ENCODE measurements around the gene USP13.
"Not testable (repeated sequence)": the region's sequence is repeated elsewhere in the genome, so short reads cannot be mapped to it uniquely, and the experiment has no call there.

The USP13 gene

DNA sequence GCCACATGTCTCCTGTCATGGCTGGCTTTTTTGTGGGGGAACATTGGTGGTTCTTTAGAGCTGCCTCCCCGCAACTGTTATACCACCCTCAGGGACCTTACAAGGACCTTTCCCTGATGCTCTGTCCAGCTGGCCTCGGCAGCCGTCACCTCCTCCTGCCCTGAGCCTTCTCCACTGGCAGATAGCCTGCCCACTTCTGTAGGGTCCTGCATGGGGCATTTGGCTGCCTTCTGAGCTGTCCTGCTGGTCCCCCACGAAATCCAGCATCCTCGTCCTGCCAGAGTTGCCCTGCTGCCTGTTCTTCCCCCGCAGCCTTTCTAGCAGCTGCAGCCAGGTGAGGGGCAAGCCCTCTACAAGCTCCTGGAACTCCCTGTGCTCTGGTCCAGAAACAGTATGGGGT, 86.2 kb downstream of the USP13 start:
- no peak for DNase-seq

GRCh38 chr3:179739816-179740594, 87.2 kb downstream of the USP13 start:
- DNase-seq, result no peak

DNA sequence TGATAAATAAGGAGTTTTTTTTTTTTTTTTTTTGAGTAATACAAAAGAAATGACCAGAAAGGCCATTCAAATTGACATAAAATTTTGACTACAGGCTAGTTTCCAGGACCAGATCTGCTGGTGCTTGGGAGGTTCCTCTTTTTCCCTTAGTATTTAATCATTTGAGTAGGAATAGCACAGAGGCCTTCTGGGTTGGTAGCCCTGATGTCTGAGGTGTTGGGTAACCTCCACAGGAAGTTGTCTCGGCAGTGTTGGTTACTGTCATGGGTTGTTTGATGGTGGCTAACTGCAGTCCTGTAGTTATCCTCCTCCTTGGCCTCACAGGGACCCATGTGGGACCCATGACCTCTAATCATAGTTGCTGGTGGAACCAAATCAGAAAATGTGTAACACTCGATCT, 91.1 kb downstream of the USP13 start:
- no peak for DNase-seq

- DNase-seq, result no peak
Observed at GRCh38 chr3:179744667-179745066, 91.8 kb downstream of the USP13 start.

GRCh38 chr3:179745079-179745478, 92.2 kb downstream of the USP13 start:
- no peak for DNase-seq

DNA sequence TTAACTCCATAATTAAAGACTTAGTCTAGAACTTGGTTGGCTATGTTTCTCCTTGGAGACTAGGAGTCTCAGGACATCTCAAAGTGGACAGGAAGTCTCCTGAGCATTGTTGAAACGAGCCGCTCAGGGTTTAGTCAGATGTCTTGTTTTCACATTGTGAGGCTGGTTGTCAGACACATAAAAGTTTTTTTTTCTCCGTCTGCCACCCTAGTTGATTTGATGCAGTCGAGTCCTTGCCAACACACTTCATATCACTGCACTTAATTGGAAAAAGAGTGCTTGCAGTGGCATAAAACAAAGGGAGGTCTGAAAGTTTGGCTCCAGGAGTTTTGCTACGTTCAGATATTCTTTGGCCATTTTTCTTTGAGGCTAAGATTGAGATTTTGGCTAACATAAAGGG, 92.9 kb downstream of the USP13 start:
- DNase-seq, result no peak

- DNase-seq, result peak; percentile 23
Observed at GRCh38 chr3:179750720-179751328, 98.0 kb downstream of the USP13 start.

- DNase-seq, result no peak
Observed at GRCh38 chr3:179760944-179761343, 108.1 kb downstream of the USP13 start.

GRCh38 chr3:179765396-179765795, 112.6 kb downstream of the USP13 start:
- no peak for DNase-seq

GRCh38 chr3:179766416-179767133, 113.7 kb downstream of the USP13 start:
- no peak for DNase-seq

- DNase-seq, result no peak
Observed at GRCh38 chr3:179768080-179768479, 115.2 kb downstream of the USP13 start.

GRCh38 chr3:179769411-179770247, 116.8 kb downstream of the USP13 start:
- no peak for DNase-seq

DNA sequence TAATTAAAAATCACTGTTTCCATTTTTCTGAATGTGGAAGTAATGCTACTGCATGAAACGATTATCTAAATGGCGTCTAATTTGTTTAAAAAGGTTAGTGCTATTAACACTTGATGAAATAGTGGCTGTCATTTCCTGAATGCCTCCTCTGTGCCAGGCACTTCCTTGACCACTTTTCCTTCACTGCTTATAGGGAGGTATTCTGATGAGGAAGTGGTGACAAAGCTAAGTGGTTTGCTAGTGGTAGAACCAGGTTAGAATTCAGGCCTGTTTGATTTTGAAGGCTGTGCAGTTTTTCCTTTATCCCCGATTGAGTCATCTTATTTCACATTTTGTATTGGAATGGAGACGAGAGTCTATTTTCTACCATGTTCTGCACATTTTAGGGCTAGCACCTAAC, 119.0 kb downstream of the USP13 start:
- DNase-seq, result no peak

DNA sequence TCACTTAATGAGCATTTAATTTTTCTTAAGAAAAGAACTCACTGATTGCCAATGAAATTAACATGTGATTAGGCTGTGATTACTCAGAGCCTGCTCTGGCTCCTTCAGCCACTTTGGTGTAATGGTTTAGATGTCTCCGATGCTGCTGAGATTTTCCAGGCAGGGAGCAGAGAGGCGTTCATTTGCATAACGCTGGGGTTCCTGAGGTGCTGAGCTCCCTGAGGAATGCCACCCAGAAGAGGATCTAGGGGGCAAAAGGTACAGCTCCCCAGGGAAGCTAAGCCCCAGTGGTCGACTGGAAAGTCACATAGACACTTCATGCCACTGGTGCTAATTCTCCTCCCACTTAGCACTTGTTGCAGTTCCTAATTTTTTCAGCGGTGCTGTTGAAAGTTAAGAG, 119.5 kb downstream of the USP13 start:
- no peak for DNase-seq

GRCh38 chr3:179775416-179776122, 122.7 kb downstream of the USP13 start:
- DNase-seq, result no peak

- DNase-seq, result not testable (repeated sequence)
Observed at GRCh38 chr3:179782841-179783240, 130.0 kb downstream of the USP13 start.

- no peak for DNase-seq
Observed at GRCh38 chr3:179788996-179789395, 136.2 kb downstream of the USP13 start.

- no peak for DNase-seq
Observed at GRCh38 chr3:179791793-179792192, 139.0 kb downstream of the USP13 start.

- DNase-seq, result no peak
Observed at GRCh38 chr3:179794355-179794754, 141.5 kb downstream of the USP13 start.

GRCh38 chr3:179796421-179796820, 143.6 kb downstream of the USP13 start:
- no peak for DNase-seq

DNA sequence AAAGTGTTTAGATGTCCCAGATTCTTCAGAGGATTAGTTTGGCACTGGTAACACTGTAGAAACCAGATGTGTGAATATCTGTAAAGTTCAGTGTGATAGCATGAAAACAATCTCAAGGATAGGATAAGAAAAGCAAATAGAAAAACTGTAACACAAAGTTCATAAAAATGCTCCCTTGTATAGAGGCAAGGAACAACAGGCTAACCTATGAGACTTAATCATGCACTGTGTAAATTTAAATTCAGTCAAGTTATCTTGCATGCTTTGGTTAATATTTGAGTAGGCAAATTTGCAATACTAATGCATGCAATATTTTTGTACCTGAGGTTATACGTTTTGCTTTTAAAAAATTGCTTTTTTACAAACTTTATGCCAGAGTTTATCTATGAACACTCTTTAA, 144.4 kb downstream of the USP13 start:
- no peak for DNase-seq

- no peak for DNase-seq
Observed at GRCh38 chr3:179801263-179801662, 148.4 kb downstream of the USP13 start.

Data from DMS 273 treated with DMSO at 0.1 percent for 48 hours (cell line).